Activated CD8-positive, alpha-beta memory T cell treated with anti-CD3 and anti-CD28 coated beads, Interleukin-2, amount 10 ng/mL, durations not matched to agents 7 days and 5 days (primary cell): ENCODE data around the gene LENG1. TPM values are rescaled to one million over a fixed set of nuclear protein-coding genes. Genes with fewer than 3 reads are reported as not detected.
A peak's percentile ranks its signal among the peaks of the same experiment; 100 is the strongest.

Experiments
- ATAC-seq: fragments of 150-1000 bp; cut with Tn5 transposase; one replicate; pipeline ENCODE4 v1.10.0; 2021; ENCODE audit warnings: moderate library complexity
- CTCF ChIA-PET: fragments of 350-600 bp; sonication (Branson Sonifier 250); formaldehyde crosslinking; loops from one replicate; lab custom pipeline; 2021; ENCODE audit warnings: antibody characterized with exemption; lab: Charles Lee
- DNase-seq: peaks from one replicate; pipeline ENCODE4 v3.0.0-alpha.2; 2020
- H3K27ac Mint-ChIP-seq: one replicate; pipeline ENCODE4 v1.8.0; 2021; ENCODE audit warnings: mild to moderate bottlenecking, mixed read lengths
- H3K27me3 Mint-ChIP-seq: one replicate; pipeline ENCODE4 v1.8.0; 2021; ENCODE audit warnings: mixed read lengths
- H3K36me3 Mint-ChIP-seq: one replicate; pipeline ENCODE4 v1.8.0; 2021; ENCODE audit warnings: mild to moderate bottlenecking, mixed read lengths
- H3K4me1 Mint-ChIP-seq: one replicate; pipeline ENCODE4 v1.8.0; 2021; ENCODE audit warnings: mixed read lengths
- H3K4me3 Mint-ChIP-seq: one replicate; pipeline ENCODE4 v1.8.0; 2021; ENCODE audit warnings: mild to moderate bottlenecking, moderate library complexity, mixed read lengths
- H3K9me3 Mint-ChIP-seq: one replicate; pipeline ENCODE4 v1.8.0; 2022; ENCODE audit warnings: low read depth, mixed read lengths
- total RNA-seq, 2 experiments: library from RNA; stranded (reverse); gene quantifications; one replicate each; pipeline ENCODE4 v1.2.3, GENCODE V29; 2021

The LENG1 gene
- total RNA-seq, 2 experiments from 2014 or later, result 8.0 to 8.6 TPM

DNA sequence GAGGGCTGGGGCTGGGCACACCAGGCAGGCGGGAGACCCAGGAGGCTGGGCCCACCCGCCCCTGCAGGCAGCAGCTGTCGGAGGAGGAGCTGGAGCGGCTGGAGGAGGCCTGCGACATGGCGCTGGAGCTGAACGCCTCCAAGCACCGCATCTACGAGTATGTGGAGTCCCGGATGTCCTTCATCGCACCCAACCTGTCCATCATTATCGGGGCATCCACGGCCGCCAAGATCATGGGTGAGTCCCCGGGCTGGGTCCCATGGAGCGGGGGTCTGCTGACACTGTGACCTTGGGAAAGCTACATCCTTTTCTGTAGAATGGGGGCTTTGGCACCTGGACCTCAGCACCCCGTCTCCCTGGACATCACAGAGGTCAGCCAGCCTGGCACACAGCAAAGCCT lies 35.8 kb downstream of the LENG1 start:
- H3K27me3 Mint-ChIP-seq, result no peaks in the 10 kb centered on the region
- no peak overlapping the region for H3K27ac Mint-ChIP-seq
- no peaks in the 10 kb centered on the region for H3K4me1 Mint-ChIP-seq
- CTCF ChIA-PET, result interaction anchor here (1.0 kb wide), 1 partner anchor 9 kb away, joined by 3 read pairs; no protein-coding TSS in a partner anchor
- ATAC-seq, result no peak
- H3K36me3 Mint-ChIP-seq, result peaks cover 18% of the 10 kb centered on the region
- no peaks in the 10 kb centered on the region for H3K9me3 Mint-ChIP-seq
- DNase-seq, result no peak
- H3K4me3 Mint-ChIP-seq, result no peak overlapping the region

DNA sequence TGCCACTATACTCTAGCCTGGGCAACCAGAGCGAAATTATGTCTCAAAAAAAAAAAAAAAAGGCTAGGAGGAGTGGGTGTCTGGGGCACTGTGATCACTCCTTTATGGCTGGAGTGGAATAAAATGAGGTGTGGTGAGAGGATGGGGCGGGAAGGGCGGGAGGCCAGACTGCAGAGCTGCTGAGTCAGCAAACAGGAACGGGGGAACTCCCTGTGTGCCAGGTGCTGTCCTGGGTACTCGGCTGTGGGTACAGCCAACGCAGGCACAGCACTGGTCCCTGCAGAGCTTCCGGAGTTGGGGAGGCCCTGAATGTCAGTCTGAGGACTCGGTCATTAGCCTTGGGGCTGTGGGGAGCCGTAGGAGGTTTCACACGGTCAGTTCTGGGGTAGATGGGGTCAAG lies 38.3 kb downstream of the LENG1 start:
- peaks cover 16% of the 10 kb centered on the region for H3K36me3 Mint-ChIP-seq
- no peak overlapping the region for H3K27ac Mint-ChIP-seq
- peaks cover 12% of the 10 kb centered on the region for H3K4me1 Mint-ChIP-seq
- no peaks in the 10 kb centered on the region for H3K27me3 Mint-ChIP-seq
- no peak overlapping the region for H3K4me3 Mint-ChIP-seq
- no peaks in the 10 kb centered on the region for H3K9me3 Mint-ChIP-seq
- CTCF ChIA-PET, result no interaction called here
- no peak for ATAC-seq
- DNase-seq, result no peak

DNA sequence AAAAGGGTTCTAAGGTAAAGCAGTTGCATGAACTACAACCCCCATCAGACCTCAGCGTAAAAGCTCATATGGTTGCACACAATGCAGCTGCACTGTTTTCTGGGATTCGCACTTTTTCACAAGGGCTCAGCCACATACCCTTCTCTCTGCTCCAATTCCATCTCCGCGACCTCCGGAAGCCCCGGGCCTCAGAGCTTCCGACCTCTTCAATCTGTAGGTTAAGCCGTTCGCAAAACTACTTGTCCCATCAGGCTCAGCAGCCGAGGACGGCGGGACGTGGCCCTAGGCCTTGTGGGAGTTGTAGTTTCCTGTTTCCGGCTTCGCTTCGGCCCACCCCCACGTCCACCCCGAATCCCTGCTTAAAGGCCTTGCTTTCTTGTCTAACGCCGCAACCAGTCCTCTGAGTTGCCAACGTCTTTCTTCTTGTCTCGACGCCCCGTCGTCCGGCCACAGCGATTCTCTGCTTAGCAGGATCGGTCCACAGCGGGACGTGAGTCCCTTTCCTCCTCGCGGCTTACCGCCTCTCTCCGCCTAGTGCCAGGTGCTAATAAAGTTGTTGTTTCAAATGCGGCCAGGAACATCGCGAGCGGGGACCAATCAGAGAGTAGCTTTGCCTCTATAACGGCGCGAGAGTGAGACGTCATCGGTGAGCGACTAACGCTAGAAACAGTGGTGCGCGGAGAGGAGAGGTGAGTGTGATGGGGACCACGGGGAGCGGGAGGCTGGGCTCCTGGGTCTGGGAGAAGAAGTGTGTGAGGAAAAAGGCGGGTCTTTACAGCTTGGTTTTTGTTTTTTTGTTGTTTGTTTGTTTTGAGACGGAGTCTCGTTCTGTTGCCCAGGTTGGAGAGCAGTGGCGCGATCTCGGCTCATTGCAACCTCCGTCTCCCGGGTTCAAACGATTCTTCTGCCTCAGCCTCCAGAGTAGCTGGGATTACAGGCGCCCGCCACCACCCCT lies 44.1 kb downstream of the LENG1 start, which contains the start of the genes PRPF31 and TFPT:
TSS of gene PRPF31 (plus strand) at position 646 of the 955 bp plus-strand sequence. CDS start 2,525 bp downstream, outside the sequence.
TSS of gene TFPT (minus strand) at position 549 of the 955 bp plus-strand sequence. CDS start at position 161, 388 bp downstream.
- Mint-ChIP-seq H3K36me3 (peaks cover 24% of the 10 kb centered on the region), H3K4me1 (peaks cover 33% of the 10 kb centered on the region)
- ATAC-seq, result peak; percentile 91

DNA sequence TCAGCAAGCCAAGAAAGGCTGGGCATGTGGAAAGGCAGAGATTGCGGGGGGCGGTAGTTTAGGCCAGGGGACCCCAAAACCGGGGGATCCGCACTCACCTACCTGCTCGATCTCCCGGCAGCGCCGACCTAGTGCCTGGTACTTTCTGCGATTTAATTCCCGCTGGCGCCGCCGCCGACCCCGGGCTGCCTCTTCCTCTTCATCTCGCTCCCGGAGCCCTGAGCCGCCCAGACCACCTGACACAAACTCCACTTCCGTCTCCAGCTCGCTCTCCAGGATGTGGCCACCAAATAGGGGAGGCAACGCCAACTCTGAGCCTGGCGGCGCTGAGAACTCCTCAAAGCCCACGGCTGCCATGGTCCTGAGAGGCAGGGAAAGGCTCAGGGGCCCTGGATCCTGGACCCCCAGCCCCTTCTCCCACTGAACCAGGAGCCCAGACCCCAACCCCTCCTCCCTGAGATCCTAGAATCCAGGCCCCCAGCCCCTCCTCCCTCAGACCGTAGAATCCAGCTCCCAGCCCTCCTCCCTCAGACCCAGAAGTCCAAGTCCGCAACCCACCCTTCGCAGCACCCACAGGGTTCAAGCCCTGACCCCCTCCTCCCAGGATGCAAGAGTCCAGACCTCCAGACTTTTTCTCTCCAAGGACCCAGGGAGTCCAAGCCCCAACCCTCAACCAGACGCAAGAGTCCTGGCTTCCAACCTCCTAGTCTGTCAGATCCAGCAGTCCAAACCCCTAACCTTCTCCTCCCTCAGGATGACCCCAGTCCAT lies 45.0 kb downstream of the LENG1 start:
- H3K36me3 Mint-ChIP-seq, result peaks cover 26% of the 10 kb centered on the region
- peaks cover 34% of the 10 kb centered on the region for H3K4me1 Mint-ChIP-seq

More for the DNA sequence above, 44.1 kb downstream of the LENG1 start, which contains the start of the genes PRPF31 and TFPT:
- CTCF ChIA-PET, result interaction anchor here (0.7 to 2.6 kb wide), 7 partner anchors 11 to 233 kb away, joined by 3 to 9 read pairs (median 6); partner anchors contain the start of genes CNOT3, LENG1, MBOAT7 and NDUFA3
- Mint-ChIP-seq H3K9me3 (no peaks in the 10 kb centered on the region), H3K27me3 (no peaks in the 10 kb centered on the region), H3K27ac (peak within 1 kb of the TSS; percentile 96), H3K4me3 (peak within 1 kb of the TSS; percentile 93)
- peak; percentile 98 for DNase-seq

DNA sequence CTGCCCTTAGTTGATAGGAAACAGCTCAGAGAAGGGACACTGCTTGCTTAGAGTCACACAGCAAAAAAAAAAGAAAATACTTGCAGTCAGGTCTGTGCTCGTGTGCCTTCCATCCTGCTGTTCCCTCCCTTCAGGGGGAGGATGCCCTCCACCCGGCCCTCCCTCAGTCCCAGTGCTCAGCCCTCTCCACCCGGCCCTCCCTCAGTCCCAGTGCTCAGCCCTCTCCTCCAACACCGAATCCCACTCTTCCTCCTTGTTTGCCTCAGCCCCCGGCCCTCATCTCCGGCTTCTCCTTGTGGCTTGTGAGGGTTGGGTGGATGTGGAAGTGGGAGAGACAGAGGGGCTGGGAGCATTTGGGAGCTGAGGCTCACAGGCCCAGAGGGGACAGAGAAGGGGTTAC lies 49.9 kb downstream of the LENG1 start:
- H3K4me3 Mint-ChIP-seq, result no peak overlapping the region
- H3K4me1 Mint-ChIP-seq, result peaks cover 18% of the 10 kb centered on the region
- H3K36me3 Mint-ChIP-seq, result peaks cover 44% of the 10 kb centered on the region
- CTCF ChIA-PET, result interaction anchor here (0.5 kb wide), 1 partner anchor 27 kb away, joined by 3 read pairs; no protein-coding TSS in a partner anchor
- no peaks in the 10 kb centered on the region for H3K9me3 Mint-ChIP-seq
- H3K27ac Mint-ChIP-seq, result no peak overlapping the region
- DNase-seq, result no peak
- no peak for ATAC-seq
- H3K27me3 Mint-ChIP-seq, result no peaks in the 10 kb centered on the region

More for the DNA sequence above, 45.0 kb downstream of the LENG1 start:
- CTCF ChIA-PET, result interaction anchor here (0.7 to 2.6 kb wide), 6 partner anchors 12 to 232 kb away, joined by 3 to 9 read pairs (median 6); partner anchors contain the start of genes CNOT3, LENG1, MBOAT7 and NDUFA3
- no peaks in the 10 kb centered on the region for H3K27me3 Mint-ChIP-seq
- H3K4me3 Mint-ChIP-seq, result peak overlapping the region; percentile 93
- H3K9me3 Mint-ChIP-seq, result no peaks in the 10 kb centered on the region
- peak; percentile 87 for DNase-seq
- ATAC-seq, result peak; percentile 62
- H3K27ac Mint-ChIP-seq, result peak overlapping the region; percentile 96

DNA sequence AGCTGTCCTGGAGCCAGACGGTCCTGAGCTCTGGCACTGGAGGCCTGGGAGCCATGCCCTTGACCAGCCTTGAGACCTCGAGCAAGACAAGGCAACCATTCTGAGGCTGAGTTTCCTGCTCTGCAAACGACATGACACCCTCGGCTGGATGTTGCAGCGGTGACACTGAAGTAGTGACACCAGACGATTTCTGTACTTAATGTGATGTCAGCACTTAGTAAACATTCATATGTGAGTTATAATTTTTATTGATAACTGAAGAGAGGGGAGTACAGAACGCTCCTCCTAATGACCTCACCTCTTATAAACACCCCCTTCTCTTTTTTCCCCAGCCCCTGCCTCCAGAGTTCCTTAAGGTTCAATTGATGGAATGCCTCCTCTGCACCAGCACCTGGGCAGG lies 51.0 kb downstream of the LENG1 start:
- Mint-ChIP-seq H3K27me3 (no peaks in the 10 kb centered on the region), H3K27ac (no peak overlapping the region), H3K4me3 (no peak overlapping the region), H3K4me1 (peaks cover 14% of the 10 kb centered on the region), H3K36me3 (peaks cover 42% of the 10 kb centered on the region), H3K9me3 (no peaks in the 10 kb centered on the region)
- CTCF ChIA-PET, result no interaction called here
- DNase-seq, result no peak
- no peak for ATAC-seq

DNA sequence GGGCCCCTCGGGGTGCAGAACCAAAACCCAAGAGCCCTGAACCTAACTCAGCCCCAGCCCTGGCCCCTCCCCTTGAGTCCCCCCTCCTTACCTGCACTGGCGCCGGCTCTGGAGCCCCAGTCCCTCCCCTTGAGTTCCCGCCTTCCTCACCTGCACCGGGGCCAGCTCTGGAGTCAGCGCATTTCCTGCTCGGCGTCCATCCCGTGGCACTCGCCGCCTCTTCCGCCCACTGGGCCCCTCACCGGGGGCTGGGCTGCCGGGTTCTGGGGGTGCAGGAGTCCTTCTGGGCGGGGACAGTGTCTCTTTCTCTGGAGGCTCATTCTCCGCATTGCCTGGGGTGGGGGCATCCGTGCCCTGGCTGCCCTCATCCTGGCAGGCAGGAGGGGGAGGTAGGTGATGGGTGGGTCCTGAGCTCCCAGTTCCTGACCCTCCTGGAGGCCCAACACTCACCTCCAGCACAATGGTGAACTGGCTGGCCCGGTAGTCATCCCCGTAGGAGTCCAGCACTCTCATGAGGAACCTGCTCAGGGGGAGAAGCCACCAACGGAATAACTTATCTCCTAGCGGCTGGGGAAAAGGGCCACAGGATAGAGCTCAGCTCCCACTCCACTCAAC lies 51.5 kb downstream of the LENG1 start:
- Mint-ChIP-seq H3K27ac (no peak overlapping the region), H3K36me3 (peaks cover 38% of the 10 kb centered on the region), H3K27me3 (no peaks in the 10 kb centered on the region), H3K4me1 (peaks cover 15% of the 10 kb centered on the region), H3K9me3 (no peaks in the 10 kb centered on the region), H3K4me3 (no peak overlapping the region)
- ATAC-seq (no peak), DNase-seq (no peak)
- CTCF ChIA-PET, result no interaction called here

DNA sequence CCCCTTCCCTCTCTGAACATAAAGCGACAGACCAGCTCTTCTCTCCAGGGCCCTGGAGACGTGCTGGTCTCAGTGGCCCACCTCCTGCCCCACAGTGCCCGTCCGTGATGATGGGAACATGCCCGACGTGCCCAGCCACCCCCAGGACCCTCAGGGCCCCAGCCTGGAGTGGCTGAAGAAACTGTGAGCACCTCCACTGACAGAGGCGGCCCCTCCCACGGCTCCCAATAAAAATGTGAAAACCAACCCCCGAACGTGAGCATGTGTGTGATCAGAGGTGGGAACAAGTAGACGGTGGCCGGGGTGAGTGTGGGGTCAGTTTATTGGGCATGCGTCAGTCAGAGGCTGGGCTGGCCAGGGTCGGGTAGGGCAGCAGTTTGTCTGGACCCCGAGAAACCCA lies 52.8 kb downstream of the LENG1 start:
- H3K9me3 Mint-ChIP-seq, result no peaks in the 10 kb centered on the region
- CTCF ChIA-PET, result no interaction called here
- peaks cover 22% of the 10 kb centered on the region for H3K4me1 Mint-ChIP-seq
- DNase-seq (no peak), ATAC-seq (no peak)
- peaks cover 38% of the 10 kb centered on the region for H3K36me3 Mint-ChIP-seq
- no peaks in the 10 kb centered on the region for H3K27me3 Mint-ChIP-seq
- no peak overlapping the region for H3K4me3 Mint-ChIP-seq
- no peak overlapping the region for H3K27ac Mint-ChIP-seq

DNA sequence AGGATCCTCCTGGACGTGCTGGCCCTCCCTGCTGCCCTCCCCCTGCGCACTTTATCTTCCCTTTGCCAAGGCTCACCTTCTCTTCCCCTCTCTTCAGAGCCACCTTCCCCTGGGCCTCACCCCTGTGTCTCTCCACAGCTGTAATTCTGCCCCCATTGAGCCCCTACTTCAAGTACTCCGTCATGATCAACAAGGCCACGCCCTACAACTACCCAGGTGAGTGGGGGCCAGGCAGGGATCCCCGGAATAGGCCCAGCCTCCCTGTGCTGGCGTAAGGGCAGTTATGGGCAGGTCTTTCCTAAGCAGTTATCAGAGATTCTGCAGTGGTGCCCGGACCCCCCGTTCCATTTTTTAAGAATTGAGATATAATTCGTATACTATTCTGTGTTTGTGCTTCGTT lies 53.7 kb downstream of the LENG1 start:
- DNase-seq (no peak), ATAC-seq (no peak)
- Mint-ChIP-seq H3K4me3 (no peak overlapping the region), H3K4me1 (peaks cover 21% of the 10 kb centered on the region), H3K9me3 (no peaks in the 10 kb centered on the region), H3K27me3 (no peaks in the 10 kb centered on the region), H3K27ac (no peak overlapping the region), H3K36me3 (peaks cover 35% of the 10 kb centered on the region)
- CTCF ChIA-PET, result no interaction called here

Other genes starting within 250 kb of the LENG1 start
- gene CACNG8, start 196.8 kb downstream of the LENG1 start, total RNA-seq, result not detected
- gene CACNG6, start 168.1 kb downstream of the LENG1 start, total RNA-seq, result not detected
- gene VSTM1, start 95.8 kb downstream of the LENG1 start, total RNA-seq, result not detected
- not detected for gene TARM1, start 78.4 kb downstream of the LENG1 start, total RNA-seq
- gene OSCAR, start 58.9 kb downstream of the LENG1 start, total RNA-seq, result under 1 TPM; 0.44 to 0.47 TPM
- gene NDUFA3, start 56.9 kb downstream of the LENG1 start, total RNA-seq, result 100 to 1,000 TPM; 121 to 127 TPM
- 10 to 100 TPM; 49.4 to 50.5 TPM for gene TFPT, start 44.1 kb downstream of the LENG1 start, total RNA-seq
- gene PRPF31, start 44.0 kb downstream of the LENG1 start, total RNA-seq, result 10 to 100 TPM; 63.6 to 89.0 TPM
- 10 to 100 TPM; 67.5 to 83.1 TPM for gene CNOT3, start 22.0 kb downstream of the LENG1 start, total RNA-seq
- gene TMC4, start 13.4 kb upstream of the LENG1 start, total RNA-seq, result 1 to 10 TPM in 1 of 2 experiments, under 1 TPM in 1; 0.89 to 1.3 TPM
- gene MBOAT7, start 29.9 kb upstream of the LENG1 start, total RNA-seq, result 10 to 100 TPM; 54.7 to 76.3 TPM
- 10 to 100 TPM; 11.4 to 13.5 TPM for gene TSEN34, start 31.6 kb upstream of the LENG1 start, total RNA-seq
- 1,000 to 10,000 TPM; 1,212 to 1,220 TPM for gene RPS9, start 41.1 kb upstream of the LENG1 start, total RNA-seq
- under 1 TPM in 1 of 2 experiments, not detected in 1; 0.35 TPM for gene LILRB3, start 63.3 kb upstream of the LENG1 start, total RNA-seq
- gene LILRA6, start 83.1 kb upstream of the LENG1 start, total RNA-seq, result not detected
- gene LILRB5, start 97.6 kb upstream of the LENG1 start, total RNA-seq, result not detected
- gene LILRB2, start 121.4 kb upstream of the LENG1 start, total RNA-seq, result not detected
- not detected for gene LILRA5, start 153.4 kb upstream of the LENG1 start, total RNA-seq
- not detected for gene LILRA4, start 179.4 kb upstream of the LENG1 start, total RNA-seq
- 10 to 100 TPM; 64.1 to 71.6 TPM for gene LAIR1, start 205.2 kb upstream of the LENG1 start, total RNA-seq